K562 (cell line): ENCODE measurements around the gene IL3RA. TPM values are rescaled to one million over a fixed set of nuclear protein-coding genes. Genes with fewer than 3 reads are reported as not detected.

Source experiments
- ATAC-seq: fragments of 200-7000 bp; cut with Tn5 transposase; 3 replicates; pipeline ENCODE4 v1.9.1; 2020; ENCODE audit warnings: moderate library complexity
- BruUV-seq: library from RNA; stranded (reverse); fragments of 400-500 nt; replicated peaks from 2 replicates; lab custom pipeline; 2021; lab: Mats Ljungman, UMichigan
- CTCF ChIA-PET: fragments of 300-600 bp; formaldehyde crosslinking; extraction: SDS; loops from one replicate; lab custom pipeline; 2021; ENCODE audit warnings: low intra/inter-chr PET ratio; lab: Yijun Ruan, JAX
- POLR2A ChIA-PET: fragments of 300-600, 350-650 bp; sonication (Branson Sonifier 250); formaldehyde crosslinking; extraction: SDS; loops from one replicate; lab custom pipeline; 2021; ENCODE audit warnings: antibody characterized with exemption, inconsistent platforms; lab: Yijun Ruan, JAX
- DNase-seq, 4 experiments: peaks; one replicate each; pipeline versions ENCODE4 v3.0.0 to v3.0.0-alpha.2; 2011 to 2018; ENCODE audit warnings: low spot score in 3 of 4, mixed read lengths in 3 of 4; ENCODE audit errors: extremely low read depth in 1 of 4
- FAIRE-seq: peaks from 2 replicates; lab custom pipeline; 2011; peaks lifted over from hg19 to GRCh38; lab: Jason Lieb, UNC
- H2AFZ ChIP-seq: 2 replicates; pipeline ENCODE4 v1.6.0; 2011; ENCODE audit warnings: low read depth, low read length, control low read depth, inconsistent platforms
- H3K27ac ChIP-seq: fragments of 200-600 bp; 3 replicates; pipeline ENCODE4 v1.8.0; 2011; ENCODE audit warnings: low read depth, mild to moderate bottlenecking, control low read depth, inconsistent platforms, low read length, moderate library complexity, mixed read lengths; ENCODE audit errors: extremely low read depth
- H3K27me3 ChIP-seq, 2 experiments: fragments of 300-600 bp in 1 of 2; 2 replicates in 1 of 2; 3 replicates in 1 of 2; pipeline versions ENCODE4 v1.6.0 to v1.8.0; 2011; ENCODE audit warnings: inconsistent platforms in 2 of 2, low read length in 2 of 2, mild to moderate bottlenecking in 1 of 2, mixed read lengths in 1 of 2, moderate library complexity in 1 of 2; ENCODE audit not compliant: control insufficient read depth in 2 of 2, insufficient read depth in 2 of 2
- H3K36me3 ChIP-seq: fragments of 300-600 bp; 3 replicates; pipeline ENCODE4 v1.8.0; 2011; ENCODE audit warnings: mild to moderate bottlenecking, low read length, inconsistent platforms; ENCODE audit not compliant: control insufficient read depth, insufficient read depth
- H3K4me1 ChIP-seq, 2 experiments: fragments of 200-600 bp in 1 of 2; replicated peaks in 1 of 2; 2 replicates in 1 of 2; 3 replicates in 1 of 2; pipeline versions ENCODE4 v1.5.1 to v1.8.0; 2011; ENCODE audit warnings: inconsistent platforms in 2 of 2, low read length in 2 of 2, mild to moderate bottlenecking in 1 of 2, mixed read lengths in 1 of 2, moderate library complexity in 1 of 2; ENCODE audit not compliant: control insufficient read depth in 2 of 2, insufficient read depth in 2 of 2
- H3K4me2 ChIP-seq: 2 replicates; pipeline ENCODE4 v1.6.1; 2011; ENCODE audit warnings: low read length, control low read depth, inconsistent platforms, mixed read lengths; ENCODE audit not compliant: insufficient read depth
- H3K4me3 ChIP-seq: fragments of 200-600 bp; sonication (generic), shearing (Covaris generic); 2 replicates; pipeline ENCODE4 v1.5.1; 2016; ENCODE audit warnings: control low read depth, inconsistent platforms
- H3K79me2 ChIP-seq: fragments of 200-600 bp; 3 replicates; pipeline ENCODE4 v1.8.0; 2011; ENCODE audit warnings: low read length, inconsistent platforms; ENCODE audit not compliant: control insufficient read depth, insufficient read depth
- H3K9ac ChIP-seq, 2 experiments: 2 replicates each; pipeline versions ENCODE4 v1.6.0 to v1.6.1; 2011; ENCODE audit warnings: low read depth in 2 of 2, low read length in 2 of 2, control low read depth in 1 of 2, inconsistent platforms in 1 of 2, mild to moderate bottlenecking in 1 of 2, mixed read lengths in 1 of 2; ENCODE audit not compliant: insufficient read depth in 1 of 2
- H3K9me1 ChIP-seq: one replicate; pipeline ENCODE4 v1.6.0; 2011; ENCODE audit warnings: inconsistent platforms, mild to moderate bottlenecking, low read length, moderate library complexity; ENCODE audit not compliant: control insufficient read depth, insufficient read depth
- H3K9me3 ChIP-seq: replicated peaks from 2 replicates; pipeline ENCODE4 v1.5.1; 2011; ENCODE audit warnings: low read depth, low read length, inconsistent platforms; ENCODE audit not compliant: control insufficient read depth, insufficient read depth
- H4K20me1 ChIP-seq: replicated peaks from 2 replicates; pipeline ENCODE4 v1.6.1; 2011; ENCODE audit warnings: low read length, inconsistent platforms, mixed read lengths; ENCODE audit not compliant: control insufficient read depth, insufficient read depth
- MXD1 ChIP-seq: fragments of 250-450 bp; sonication (Bioruptor Pico); IDR thresholded peaks from 2 replicates; pipeline ENCODE4 v1.8.0; 2021; ENCODE audit warnings: borderline replicate concordance, mild to moderate bottlenecking, moderate library complexity; ENCODE audit not compliant: poor library complexity, severe bottlenecking
- POLR2G ChIP-seq: fragments of 200-400 bp; formaldehyde crosslinking; IDR thresholded peaks from 2 replicates; pipeline ENCODE4 v1.6.1; 2017; ENCODE audit warnings: low read depth, mild to moderate bottlenecking, antibody characterized with exemption, low read length, moderate library complexity
- RBFOX2 ChIP-seq: fragments of 200-400 bp; formaldehyde crosslinking; IDR thresholded peaks from 2 replicates; pipeline ENCODE4 v1.6.1; 2017; ENCODE audit warnings: low read depth, mild to moderate bottlenecking, low read length, moderate library complexity
- ZNF197 ChIP-seq: fragments of 200-800 bp; sonication (Bioruptor generic); IDR thresholded peaks from 2 replicates; pipeline ENCODE4 v1.6.1; 2016; ENCODE audit warnings: low read depth, missing genetic modification characterization, missing compliant biosample characterization
- WGBS: fragments of 100-300 bp; shearing (Covaris generic); methylation state at CpG from one replicate; pipeline ENCODE4 v1.1.6; 2016; ENCODE audit warnings: low coverage, mixed read lengths; ENCODE audit not compliant: insufficient coverage; ENCODE audit errors: missing lambda C conversion rate; 5-methylcytosine and 5-hydroxymethylcytosine counted together
- in situ Hi-C: fragments of 300-500 bp; cut with MboI; formaldehyde crosslinking; loops from 4 replicates; pipeline ENCODE4 v1.15.0; 2018; ENCODE audit warnings: inconsistent platforms, mixed read lengths
- intact Hi-C: fragments of 100-400 bp; cut with micrococcal nuclease; formaldehyde crosslinking; loops from 2 replicates; pipeline ENCODE4 v1.14.2; 2022
- polyA plus RNA-seq, 8 experiments: library from polyadenylated mRNA; depleted of rRNA in 4 of 8; stranded (reverse) in 5 of 8; unstranded in 3 of 8; fragments of >200 nt; fragmentation: Nextera tagmentation in 2 of 8; fragmentation: Illumina TruSeq in 1 of 8; extraction: Ambion mirVana in 2 of 8; extraction: Trizol in 1 of 8; gene quantifications; 2 replicates each; pipeline versions ENCODE4 v1.2.1 to v1.2.3, GENCODE V29; 2011 to 2014; ENCODE audit warnings: inconsistent platforms in 1 of 8, missing spikeins in 1 of 8
- total RNA-seq, 7 experiments: library from RNA; depleted of rRNA in 6 of 7; stranded (reverse); fragments of >200 nt in 6 of 7; fragmentation: Illumina TruSeq in 2 of 7; extraction: Trizol in 2 of 7; gene quantifications; 2 replicates each; pipeline versions ENCODE4 v1.2.1 to v1.2.3, GENCODE V29; 2011 to 2021; ENCODE audit warnings: low replicate concordance in 1 of 7

Gene IL3RA
- total and polyA plus RNA-seq, 9 of the 15 experiments (the other 6 are each of a cell fraction or from before 2014, with no cell fraction given) = not detected

- in situ Hi-C loops (no loop called here), intact Hi-C loops (no loop called here)
- peaks cover 70% of the 10 kb centered on the region for H3K36me3 ChIP-seq
- H3K79me2 ChIP-seq = peaks cover 62% of the 10 kb centered on the region
- no peaks in the 10 kb centered on the region for H3K9me3 ChIP-seq
- DNase-seq (no peak), ATAC-seq (no peak), FAIRE-seq (no peak)
- H4K20me1 ChIP-seq = peaks cover 40% of the 10 kb centered on the region
- H3K9me1 ChIP-seq = peaks cover 8% of the 10 kb centered on the region
- no peak overlapping the region for H3K4me2 ChIP-seq
- H3K4me1 ChIP-seq = peaks cover 0 to 66% of the 10 kb centered on the region in 2 experiments; a peak in 4 of 5 replicates
- H3K27me3 ChIP-seq = no peaks in the 10 kb centered on the region
- WGBS = 95% methylated on average over 11 of the region's 51 CpGs
- BruUV-seq = no TSS peak
- POLR2A ChIA-PET = no interaction called here
- no peak overlapping the region for H3K27ac ChIP-seq
- no peak overlapping the region for H2AFZ ChIP-seq
- CTCF ChIA-PET = no interaction called here
- peak; percentile 79 for TF ChIP-seq RBFOX2
- no peak for TF ChIP-seq ZNF197 (CRISPR knock-in tag)
- TF ChIP-seq MXD1 (CRISPR knock-in tag) = no peak
- TF ChIP-seq POLR2G = peak; percentile 71
- H3K4me3 ChIP-seq = no peak overlapping the region
- H3K9ac ChIP-seq = peak overlapping the region in 1 of 2 experiments; percentile 68; a peak in 2 of 4 replicates
These were observed 52.8 kb downstream of the IL3RA start for GRCh38 chrX:1389181-1389992.
